HG02938 (cell line): ENCODE results near the gene SMPDL3B.

Experiments
- ATAC-seq: cut with Tn5 transposase; IDR thresholded peaks from one replicate; pipeline ENCODE4 v1.9.1; 2021; ENCODE audit warnings: mild to moderate bottlenecking, moderate library complexity; ENCODE audit not compliant: unreplicated experiment

SMPDL3B gene, protein sequence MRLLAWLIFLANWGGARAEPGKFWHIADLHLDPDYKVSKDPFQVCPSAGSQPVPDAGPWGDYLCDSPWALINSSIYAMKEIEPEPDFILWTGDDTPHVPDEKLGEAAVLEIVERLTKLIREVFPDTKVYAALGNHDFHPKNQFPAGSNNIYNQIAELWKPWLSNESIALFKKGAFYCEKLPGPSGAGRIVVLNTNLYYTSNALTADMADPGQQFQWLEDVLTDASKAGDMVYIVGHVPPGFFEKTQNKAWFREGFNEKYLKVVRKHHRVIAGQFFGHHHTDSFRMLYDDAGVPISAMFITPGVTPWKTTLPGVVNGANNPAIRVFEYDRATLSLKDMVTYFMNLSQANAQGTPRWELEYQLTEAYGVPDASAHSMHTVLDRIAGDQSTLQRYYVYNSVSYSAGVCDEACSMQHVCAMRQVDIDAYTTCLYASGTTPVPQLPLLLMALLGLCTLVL

GRCh38 chr1:27934818-27935549 is at the start of gene SMPDL3B:
TSS of gene SMPDL3B (plus strand) at chr1:27935000. CDS start at chr1:27935184, 184 bp downstream.
- no peak for ATAC-seq

DNA sequence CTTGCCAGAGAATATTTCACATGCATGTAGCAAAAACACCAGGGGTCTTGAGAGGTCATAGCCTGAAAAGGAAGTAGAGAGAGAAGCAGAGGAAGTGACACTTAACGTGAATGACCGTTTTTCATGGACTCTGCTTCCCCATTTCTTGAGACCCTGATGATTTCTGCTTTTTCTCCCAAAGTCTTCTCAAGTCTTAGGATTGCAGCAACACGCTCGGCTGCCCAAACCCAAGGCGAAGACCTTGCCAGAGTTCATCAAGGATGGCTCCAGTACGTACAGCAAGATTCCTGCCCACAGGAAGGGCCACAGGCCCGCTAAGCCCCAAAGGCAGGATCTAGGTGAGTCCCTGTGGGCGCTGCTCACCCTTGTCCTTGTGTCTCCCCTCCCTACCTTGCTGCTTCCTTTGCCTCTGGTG is 49.7 kb upstream of the SMPDL3B start:
- ATAC-seq = no peak

DNA sequence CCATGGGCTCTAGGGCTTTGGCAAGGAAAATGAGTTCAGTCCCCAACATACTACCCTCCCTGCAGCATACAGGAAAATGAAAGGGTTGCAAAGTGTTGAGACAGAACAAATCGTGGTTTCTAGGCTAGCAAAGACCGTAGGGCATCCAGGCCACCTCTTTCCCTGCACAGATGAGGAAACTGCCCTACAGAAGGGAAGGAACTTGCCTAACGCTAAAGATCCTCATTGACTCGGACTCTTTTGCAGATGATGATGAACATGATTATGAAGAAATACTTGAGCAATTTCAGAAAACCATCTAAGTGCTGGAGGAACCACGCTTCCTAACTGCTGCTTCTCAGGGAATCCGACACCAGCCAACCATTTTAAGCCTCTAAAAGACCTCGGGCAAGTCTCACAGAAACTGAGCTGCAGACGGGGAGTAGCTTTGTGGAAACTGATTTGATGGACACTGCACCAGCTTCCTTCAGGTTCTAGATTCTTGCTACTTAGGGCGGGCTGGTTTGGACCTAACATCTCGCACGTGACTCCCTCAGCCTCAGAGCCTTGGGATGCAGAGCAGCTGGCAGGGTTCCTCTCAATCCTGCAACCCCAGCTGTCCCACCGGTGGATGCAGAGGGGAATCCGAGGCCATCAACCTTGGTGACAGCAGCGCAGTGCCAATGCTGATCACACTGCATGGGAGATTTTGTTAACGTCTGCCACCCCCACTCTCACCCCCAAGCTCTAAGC is 49.0 kb upstream of the SMPDL3B start:
- no peak for ATAC-seq

- ATAC-seq = no peak
Measured at GRCh38 chr1:27886353-27886679, 48.5 kb upstream of the SMPDL3B start.

- ATAC-seq = no peak
Measured at GRCh38 chr1:27886744-27887143, 48.1 kb upstream of the SMPDL3B start.

- ATAC-seq = no peak
Measured at GRCh38 chr1:27887215-27888021, 47.4 kb upstream of the SMPDL3B start.

DNA sequence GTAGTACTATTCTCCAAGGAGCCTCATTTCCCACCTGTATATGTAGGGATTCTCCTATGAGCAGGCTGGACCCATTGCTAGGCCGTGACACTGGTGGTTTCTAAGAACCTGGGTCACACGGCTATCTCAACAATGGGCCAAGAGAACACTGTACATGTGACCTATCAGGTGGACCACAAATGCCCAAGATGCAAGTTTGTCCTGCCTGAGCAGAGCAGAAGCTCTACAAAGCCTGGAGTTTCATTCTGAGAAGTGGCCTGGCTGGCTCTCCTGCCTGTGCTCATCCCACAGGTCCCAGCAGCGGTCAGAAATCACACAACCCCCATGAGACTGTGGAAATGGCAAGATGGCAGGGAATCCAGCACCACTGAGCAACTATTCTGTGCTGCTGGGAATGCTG is 45.3 kb upstream of the SMPDL3B start:
- no peak for ATAC-seq

DNA sequence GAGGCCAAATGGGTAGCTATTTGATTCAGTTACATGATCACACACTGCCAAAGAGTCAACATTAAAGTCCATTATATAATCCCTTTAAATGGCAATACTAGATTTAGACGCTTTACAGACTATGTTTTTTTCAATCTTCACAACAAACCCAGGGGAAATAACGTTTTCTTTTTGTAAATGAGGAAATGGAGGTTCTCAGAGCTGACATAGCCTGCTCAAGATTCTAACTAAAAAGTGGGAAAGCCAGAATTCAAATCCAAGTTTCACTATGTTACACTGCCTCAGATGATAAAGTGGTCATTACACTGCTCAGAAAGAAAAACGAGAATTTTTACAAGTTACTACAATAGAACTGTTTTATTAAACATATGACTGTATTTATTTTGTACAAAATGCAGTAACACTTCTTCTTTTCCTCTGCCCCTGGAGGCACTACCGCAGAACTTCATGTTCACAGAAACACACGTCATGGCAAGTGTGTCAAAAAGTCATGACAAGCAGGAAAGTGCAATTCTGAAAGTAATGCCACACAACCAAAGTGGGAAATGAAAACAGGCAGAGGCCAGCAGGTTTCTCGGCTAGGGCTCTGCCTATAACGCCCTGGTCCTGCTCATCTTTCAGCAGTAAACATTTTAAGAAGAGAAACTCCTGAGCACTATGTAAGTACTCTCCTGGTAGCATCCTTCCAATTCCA is 43.5 kb upstream of the SMPDL3B start:
- ATAC-seq = no peak

- no peak for ATAC-seq
Measured at GRCh38 chr1:27894521-27894920, 40.3 kb upstream of the SMPDL3B start.

DNA sequence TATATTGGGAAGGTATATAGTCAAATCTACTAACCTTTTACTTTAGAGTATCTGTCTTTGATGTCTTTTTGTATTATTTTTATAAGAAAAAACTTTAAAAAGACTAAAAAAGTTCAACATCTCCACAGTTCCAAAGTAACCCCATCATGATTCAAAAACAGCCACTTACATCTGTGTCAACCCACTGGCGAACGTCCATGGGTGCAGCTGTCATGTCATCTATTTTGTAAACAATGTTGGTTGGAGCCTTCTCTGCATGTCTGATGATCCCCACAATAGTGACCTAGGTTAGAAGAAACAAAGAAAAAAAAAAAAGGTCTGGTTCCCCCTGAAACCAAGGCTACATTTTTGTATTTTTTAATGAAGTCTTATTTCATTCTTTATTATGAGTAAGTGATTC is 28.0 kb upstream of the SMPDL3B start:
- no peak for ATAC-seq

- no peak for ATAC-seq
Measured at GRCh38 chr1:27912429-27912828, 22.4 kb upstream of the SMPDL3B start.

DNA sequence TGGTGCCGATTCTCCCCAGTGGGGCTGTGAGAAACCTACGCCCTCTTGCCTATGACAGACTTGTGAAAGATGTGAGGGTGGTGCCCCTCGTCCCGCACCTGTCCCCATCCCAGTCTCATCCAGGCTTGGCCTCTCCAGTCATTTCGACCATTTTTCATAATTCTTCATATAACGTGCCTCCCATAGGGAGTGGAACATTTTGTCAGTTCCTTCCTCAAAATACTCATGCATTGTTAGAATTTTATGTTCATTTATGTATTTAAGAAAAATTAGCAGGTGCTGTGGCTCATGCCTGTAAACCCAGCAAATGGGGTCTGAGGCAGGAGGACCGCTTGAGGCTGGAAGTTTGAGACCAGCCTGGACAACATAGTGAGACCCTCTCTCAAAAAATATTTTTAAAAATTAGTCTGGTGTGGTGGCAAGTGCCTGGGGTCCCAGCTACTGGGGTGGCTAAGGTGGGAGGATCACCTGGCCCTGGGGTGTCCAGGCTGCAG is 19.7 kb upstream of the SMPDL3B start:
- no peak for ATAC-seq

DNA sequence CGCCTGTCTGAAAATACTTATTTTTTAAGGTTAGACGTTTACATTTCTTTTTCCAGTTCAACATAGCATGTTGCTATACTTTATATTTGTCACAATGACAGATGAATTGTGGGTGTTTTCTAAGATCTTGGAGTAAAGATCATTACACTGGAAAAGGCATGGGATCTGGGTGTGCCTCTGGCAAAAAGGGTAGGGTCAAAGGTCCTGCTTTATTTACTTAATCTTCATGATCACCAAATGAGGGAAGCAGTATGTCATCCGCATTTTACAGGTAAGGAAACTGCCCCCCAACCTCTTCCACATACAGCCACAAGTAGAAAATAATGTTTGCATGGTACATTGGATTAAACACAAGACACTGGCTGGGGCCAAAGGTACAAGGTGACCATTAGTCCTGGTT is 12.5 kb upstream of the SMPDL3B start:
- ATAC-seq = no peak

DNA sequence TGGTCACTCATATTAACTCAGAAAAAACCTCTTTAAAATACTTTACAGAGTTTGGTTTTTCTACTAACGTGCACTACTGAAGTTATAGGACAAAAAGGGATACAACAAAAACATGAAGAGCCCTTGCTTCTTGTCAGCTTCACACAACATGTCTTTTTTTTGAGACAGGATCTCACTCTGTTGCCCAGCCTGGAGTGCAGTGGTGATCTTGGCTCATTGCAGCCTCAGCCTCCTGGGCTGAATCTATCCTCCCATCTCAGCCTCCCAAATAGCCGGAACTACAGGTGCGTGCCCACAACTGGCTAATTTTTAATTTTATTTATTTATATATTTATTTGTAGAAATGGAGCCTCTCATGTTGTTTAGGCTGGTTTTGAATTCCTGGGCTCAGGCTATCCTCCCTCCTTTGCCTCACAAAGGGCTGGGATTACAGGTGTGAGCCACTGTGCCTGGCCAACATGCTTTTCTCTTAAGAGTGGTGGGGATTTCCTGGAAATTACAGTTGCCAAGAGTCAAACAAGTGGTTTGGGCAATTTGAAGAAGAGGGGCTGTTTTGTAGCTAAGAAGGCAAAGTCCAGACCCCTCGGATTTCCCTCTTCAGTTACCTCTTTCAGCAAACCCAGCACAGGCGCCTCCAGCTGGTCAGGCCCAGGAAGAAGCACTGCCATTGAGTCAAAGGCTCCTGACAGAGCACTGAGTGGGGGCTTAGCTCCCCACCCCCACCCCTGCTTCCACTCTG is 6.4 kb upstream of the SMPDL3B start:
- ATAC-seq = no peak

GRCh38 chr1:27931184-27931583 is 3.6 kb upstream of the SMPDL3B start:
- no peak for ATAC-seq

DNA sequence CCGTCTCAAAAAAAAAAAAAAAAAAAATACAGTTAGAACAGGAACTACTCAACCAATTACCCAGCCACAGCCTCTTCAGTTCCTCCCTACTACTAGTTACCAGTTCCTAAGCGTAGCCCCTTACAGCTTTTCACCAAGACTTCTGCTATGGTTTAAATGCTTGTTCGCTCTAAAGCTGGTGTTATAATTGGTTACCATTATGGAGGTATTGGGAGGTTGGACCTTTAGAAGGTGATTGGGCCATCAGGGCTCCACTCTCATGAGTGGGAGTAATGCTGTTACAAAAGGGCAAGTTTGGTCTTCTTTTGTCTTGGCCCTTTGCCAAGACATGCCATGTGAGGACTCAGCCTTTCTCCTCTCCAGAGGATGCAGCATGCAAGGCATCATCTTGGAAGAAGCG is 3.0 kb upstream of the SMPDL3B start:
- ATAC-seq = no peak

- no peak for ATAC-seq
Measured at GRCh38 chr1:27935721-27936120, 921 bp downstream of the SMPDL3B start.

GRCh38 chr1:27936370-27936769 is 1.6 kb downstream of the SMPDL3B start:
- no peak for ATAC-seq

GRCh38 chr1:27937524-27937836 is 2.7 kb downstream of the SMPDL3B start:
- ATAC-seq = no peak

DNA sequence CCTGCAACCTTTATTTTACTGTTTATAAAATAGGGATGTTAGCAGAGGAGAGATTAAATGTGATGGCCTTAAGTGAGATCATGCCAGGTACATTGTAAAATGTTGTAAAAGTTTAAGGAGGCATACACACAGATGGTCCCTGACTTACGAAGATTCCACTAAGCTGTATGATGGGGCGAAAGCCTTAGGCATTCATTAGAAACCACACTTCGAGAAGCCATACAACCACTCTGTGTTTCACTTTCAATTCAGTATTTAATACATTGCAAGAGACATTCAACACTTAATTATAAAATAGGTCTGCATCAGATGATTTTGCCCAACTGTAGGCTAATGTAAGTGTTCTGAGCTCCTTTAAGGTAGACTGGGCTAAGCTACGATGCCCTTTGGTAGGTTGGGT is 3.7 kb downstream of the SMPDL3B start:
- no peak for ATAC-seq
